Neural crest cell (in vitro differentiated cells): ENCODE data around the gene FAM9A. TPM values are rescaled to one million over a fixed set of nuclear protein-coding genes. Genes with fewer than 3 reads are reported as not detected.

ENCODE experiments used
- DNase-seq: peaks from one replicate; pipeline ENCODE4 v3.0.0; 2021; ENCODE audit warnings: low read depth, mixed read lengths, low spot score
- H3K27ac Mint-ChIP-seq: one replicate; pipeline ENCODE4 v1.8.0; 2021; ENCODE audit warnings: mild to moderate bottlenecking, mixed read lengths; ENCODE audit not compliant: unreplicated experiment
- H3K27me3 Mint-ChIP-seq: 2 replicates; pipeline ENCODE4 v1.8.0; 2021; ENCODE audit warnings: low read depth, mild to moderate bottlenecking, mixed read lengths
- H3K36me3 Mint-ChIP-seq: 2 replicates; pipeline ENCODE4 v1.8.0; 2021; ENCODE audit warnings: low read depth, mild to moderate bottlenecking, mixed read lengths
- H3K4me1 Mint-ChIP-seq: 2 replicates; pipeline ENCODE4 v1.8.0; 2021; ENCODE audit warnings: mixed read lengths
- H3K4me3 Mint-ChIP-seq: one replicate; pipeline ENCODE4 v1.8.0; 2021; ENCODE audit warnings: mild to moderate bottlenecking, mixed read lengths
- H3K9me3 Mint-ChIP-seq: 2 replicates; pipeline ENCODE4 v1.8.0; 2021; ENCODE audit warnings: mixed read lengths
- CTCF ChIP-seq: fragments of 200-600 bp; sonication (generic); conservative IDR thresholded peaks from 2 replicates; pipeline ENCODE4 v1.5.0; 2021; ENCODE audit warnings: antibody characterized with exemption, mild to moderate bottlenecking
- total RNA-seq: library from RNA; stranded (reverse); gene quantifications from 2 replicates; pipeline ENCODE4 v1.2.1, GENCODE V29; 2021

The FAM9A gene
- total RNA-seq, 1 donor from 2014 or later: not detected

- TF ChIP-seq CTCF: no peak
- Mint-ChIP-seq H3K36me3 (no peaks in the 10 kb centered on the region), H3K4me3 (no peak overlapping the region), H3K27ac (no peak overlapping the region), H3K4me1 (no peaks in the 10 kb centered on the region), H3K9me3 (peaks cover 4% of the 10 kb centered on the region), H3K27me3 (peaks cover 13% of the 10 kb centered on the region)
- DNase-seq: no peak
Measured at GRCh38 chrX:8755813-8756212, 45.4 kb downstream of the FAM9A start.

- Mint-ChIP-seq H3K36me3 (no peaks in the 10 kb centered on the region), H3K4me1 (no peaks in the 10 kb centered on the region), H3K27me3 (peaks cover 16% of the 10 kb centered on the region), H3K4me3 (no peak overlapping the region), H3K9me3 (peaks cover 4% of the 10 kb centered on the region), H3K27ac (no peak overlapping the region)
- no peak for DNase-seq
- TF ChIP-seq CTCF: peak; percentile 34
Measured at GRCh38 chrX:8755116-8755515, 46.1 kb downstream of the FAM9A start.

- TF ChIP-seq CTCF: no peak
- Mint-ChIP-seq H3K27me3 (peaks cover 40% of the 10 kb centered on the region), H3K4me3 (no peak overlapping the region), H3K36me3 (no peaks in the 10 kb centered on the region), H3K27ac (no peak overlapping the region), H3K9me3 (no peaks in the 10 kb centered on the region), H3K4me1 (peaks cover 3% of the 10 kb centered on the region)
- no peak for DNase-seq
Measured at GRCh38 chrX:8749697-8750096, 51.5 kb downstream of the FAM9A start.

- no peaks in the 10 kb centered on the region for H3K9me3 Mint-ChIP-seq
- no peaks in the 10 kb centered on the region for H3K36me3 Mint-ChIP-seq
- H3K4me3 Mint-ChIP-seq: no peak overlapping the region
- DNase-seq: no peak
- no peak overlapping the region for H3K27ac Mint-ChIP-seq
- peaks cover 3% of the 10 kb centered on the region for H3K4me1 Mint-ChIP-seq
- H3K27me3 Mint-ChIP-seq: peaks cover 38% of the 10 kb centered on the region
- peak; percentile 68 for TF ChIP-seq CTCF
Measured at GRCh38 chrX:8748855-8749254, 52.3 kb downstream of the FAM9A start.

GRCh38 chrX:8743126-8743732, 58.0 kb downstream of the FAM9A start:
- Mint-ChIP-seq H3K4me1 (peaks cover 13% of the 10 kb centered on the region), H3K36me3 (no peaks in the 10 kb centered on the region)
- peak; percentile 63 for DNase-seq

More at GRCh38 chrX:8743126-8743732, 58.0 kb downstream of the FAM9A start:
- no peak overlapping the region for H3K4me3 Mint-ChIP-seq
- peaks cover 12% of the 10 kb centered on the region for H3K27me3 Mint-ChIP-seq
- no peaks in the 10 kb centered on the region for H3K9me3 Mint-ChIP-seq
- TF ChIP-seq CTCF: peak; percentile 84
- no peak overlapping the region for H3K27ac Mint-ChIP-seq
